Neural progenitor cell (in vitro differentiated cells): ENCODE measurements around the gene PRPH. TPM values are rescaled to one million over a fixed set of nuclear protein-coding genes. Genes with fewer than 3 reads are reported as not detected.

Source experiments
- DNase-seq: peaks from one replicate; pipeline ENCODE4 v3.0.0-alpha.2; 2016; ENCODE audit warnings: low spot score
- H2AFZ ChIP-seq: fragments of 200-600 bp; sonication (generic); replicated peaks from 2 replicates; pipeline ENCODE4 v1.6.1; 2016; ENCODE audit warnings: antibody characterized with exemption
- H3F3A ChIP-seq: fragments of 200-600 bp; sonication (generic); 2 replicates; pipeline ENCODE4 v1.6.1; 2016; ENCODE audit warnings: antibody characterized with exemption, low read depth
- H3K27ac ChIP-seq: fragments of 200-600 bp; sonication (generic); 2 replicates; pipeline ENCODE4 v1.5.1; 2016; ENCODE audit warnings: mild to moderate bottlenecking
- H3K27me3 ChIP-seq: fragments of 200-600 bp; sonication (generic); 2 replicates; pipeline ENCODE4 v1.6.1; 2016; ENCODE audit warnings: mild to moderate bottlenecking, moderate library complexity
- H3K36me3 ChIP-seq: fragments of 200-600 bp; sonication (generic); 2 replicates; pipeline ENCODE4 v1.5.1; 2016
- H3K4me1 ChIP-seq: fragments of 200-600 bp; sonication (generic); 2 replicates; pipeline ENCODE4 v1.6.1; 2016; ENCODE audit warnings: mixed run types
- H3K4me2 ChIP-seq: fragments of 200-600 bp; sonication (generic); 2 replicates; pipeline ENCODE4 v1.6.1; 2016
- H3K4me3 ChIP-seq: fragments of 200-600 bp; sonication (generic); 2 replicates; pipeline ENCODE4 v1.5.1; 2016
- H3K79me2 ChIP-seq: fragments of 200-600 bp; sonication (generic); 2 replicates; pipeline ENCODE4 v1.6.1; 2016; ENCODE audit warnings: low read depth
- H3K9ac ChIP-seq: fragments of 200-600 bp; sonication (generic); 2 replicates; pipeline ENCODE4 v1.6.1; 2016
- H3K9me3 ChIP-seq: fragments of 200-600 bp; sonication (generic); 2 replicates; pipeline ENCODE4 v1.5.1; 2016; ENCODE audit warnings: low read depth
- H4K20me1 ChIP-seq: fragments of 200-600 bp; sonication (generic); 2 replicates; pipeline ENCODE4 v1.6.1; 2016; ENCODE audit warnings: low read depth
- H3K27ac Mint-ChIP-seq: 3 replicates; pipeline ENCODE4 v1.8.0; 2021; ENCODE audit warnings: mixed read lengths
- H3K27me3 Mint-ChIP-seq: 2 replicates; pipeline ENCODE4 v1.8.0; 2022; ENCODE audit warnings: low read depth, mild to moderate bottlenecking, inconsistent platforms, moderate library complexity, mixed read lengths; ENCODE audit not compliant: insufficient read depth
- H3K36me3 Mint-ChIP-seq: 3 replicates; pipeline ENCODE4 v1.8.0; 2021; ENCODE audit warnings: mixed read lengths
- H3K4me1 Mint-ChIP-seq: 3 replicates; pipeline ENCODE4 v1.8.0; 2021; ENCODE audit warnings: mixed read lengths
- H3K4me3 Mint-ChIP-seq: 3 replicates; pipeline ENCODE4 v1.8.0; 2021; ENCODE audit warnings: mild to moderate bottlenecking, moderate library complexity, mixed read lengths
- H3K9me3 Mint-ChIP-seq: 3 replicates; pipeline ENCODE4 v1.8.0; 2020; ENCODE audit warnings: mixed read lengths
- EZH2 ChIP-seq: fragments of 200-600 bp; sonication (generic); IDR thresholded peaks from 2 replicates; pipeline ENCODE4 v1.6.1; 2017; ENCODE audit warnings: antibody characterized with exemption, mild to moderate bottlenecking, moderate library complexity
- EZH2phosphoT487 ChIP-seq: fragments of 200-600 bp; sonication (generic); IDR thresholded peaks from 2 replicates; pipeline ENCODE4 v1.6.1; 2017; ENCODE audit warnings: antibody characterized with exemption
- total RNA-seq: library from RNA; depleted of rRNA; stranded (reverse); fragments of >200 nt; gene quantifications from 2 replicates; pipeline ENCODE4 v1.2.3, GENCODE V29; 2015; ENCODE audit warnings: low replicate concordance
- TF ChIP-seq, protein P1 (sequence below): fragments of 200-600 bp; sonication (generic); IDR thresholded peaks from 2 replicates; pipeline ENCODE4 v1.5.1; 2017; ENCODE audit warnings: antibody characterized with exemption, mild to moderate bottlenecking

PRPH gene
- total RNA-seq, 1 donor from 2014 or later = not detected

DNA sequence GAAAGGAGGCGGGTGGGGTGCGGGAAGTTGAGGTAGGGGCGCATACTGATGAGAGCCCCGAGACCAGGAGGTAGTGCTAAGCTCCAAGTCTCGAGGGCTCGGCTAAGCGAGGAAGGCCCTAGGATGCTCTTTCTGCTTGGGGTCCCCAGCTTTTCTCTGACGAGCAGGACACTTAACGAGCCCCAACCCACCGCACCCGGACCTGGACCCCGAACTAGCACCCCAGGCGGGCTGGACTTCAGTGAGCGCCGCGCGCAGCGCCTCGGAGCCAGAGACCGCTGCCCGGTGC lies 46.8 kb downstream of the PRPH start:
- peaks cover 55% of the 10 kb centered on the region for H3K4me1 Mint-ChIP-seq
- peaks cover 47% of the 10 kb centered on the region for H3F3A ChIP-seq
- no peak overlapping the region for H3K9ac ChIP-seq
- TF ChIP-seq, protein P1, sequence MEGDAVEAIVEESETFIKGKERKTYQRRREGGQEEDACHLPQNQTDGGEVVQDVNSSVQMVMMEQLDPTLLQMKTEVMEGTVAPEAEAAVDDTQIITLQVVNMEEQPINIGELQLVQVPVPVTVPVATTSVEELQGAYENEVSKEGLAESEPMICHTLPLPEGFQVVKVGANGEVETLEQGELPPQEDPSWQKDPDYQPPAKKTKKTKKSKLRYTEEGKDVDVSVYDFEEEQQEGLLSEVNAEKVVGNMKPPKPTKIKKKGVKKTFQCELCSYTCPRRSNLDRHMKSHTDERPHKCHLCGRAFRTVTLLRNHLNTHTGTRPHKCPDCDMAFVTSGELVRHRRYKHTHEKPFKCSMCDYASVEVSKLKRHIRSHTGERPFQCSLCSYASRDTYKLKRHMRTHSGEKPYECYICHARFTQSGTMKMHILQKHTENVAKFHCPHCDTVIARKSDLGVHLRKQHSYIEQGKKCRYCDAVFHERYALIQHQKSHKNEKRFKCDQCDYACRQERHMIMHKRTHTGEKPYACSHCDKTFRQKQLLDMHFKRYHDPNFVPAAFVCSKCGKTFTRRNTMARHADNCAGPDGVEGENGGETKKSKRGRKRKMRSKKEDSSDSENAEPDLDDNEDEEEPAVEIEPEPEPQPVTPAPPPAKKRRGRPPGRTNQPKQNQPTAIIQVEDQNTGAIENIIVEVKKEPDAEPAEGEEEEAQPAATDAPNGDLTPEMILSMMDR = no peak
- no peak for TF ChIP-seq EZH2phosphoT487
- TF ChIP-seq EZH2 = no peak
- H3K9me3 Mint-ChIP-seq = peaks cover 2% of the 10 kb centered on the region
- no peak for DNase-seq
- H3K36me3 ChIP-seq = no peaks in the 10 kb centered on the region
- H2AFZ ChIP-seq = peak overlapping the region; percentile 90
- peaks cover 53% of the 10 kb centered on the region for H3K4me1 ChIP-seq
- no peak overlapping the region for H3K27ac Mint-ChIP-seq
- peaks cover 32% of the 10 kb centered on the region for H4K20me1 ChIP-seq
- peaks cover 100% of the 10 kb centered on the region for H3K27me3 ChIP-seq
- no peaks in the 10 kb centered on the region for H3K36me3 Mint-ChIP-seq
- peaks cover 82% of the 10 kb centered on the region for H3K27me3 Mint-ChIP-seq
- no peaks in the 10 kb centered on the region for H3K79me2 ChIP-seq
- H3K4me3 Mint-ChIP-seq = peak overlapping the region; percentile 78
- H3K4me2 ChIP-seq = peak overlapping the region; percentile 91
- no peaks in the 10 kb centered on the region for H3K9me3 ChIP-seq
- H3K27ac ChIP-seq = no peak overlapping the region
- peak overlapping the region; percentile 65 for H3K4me3 ChIP-seq

DNA sequence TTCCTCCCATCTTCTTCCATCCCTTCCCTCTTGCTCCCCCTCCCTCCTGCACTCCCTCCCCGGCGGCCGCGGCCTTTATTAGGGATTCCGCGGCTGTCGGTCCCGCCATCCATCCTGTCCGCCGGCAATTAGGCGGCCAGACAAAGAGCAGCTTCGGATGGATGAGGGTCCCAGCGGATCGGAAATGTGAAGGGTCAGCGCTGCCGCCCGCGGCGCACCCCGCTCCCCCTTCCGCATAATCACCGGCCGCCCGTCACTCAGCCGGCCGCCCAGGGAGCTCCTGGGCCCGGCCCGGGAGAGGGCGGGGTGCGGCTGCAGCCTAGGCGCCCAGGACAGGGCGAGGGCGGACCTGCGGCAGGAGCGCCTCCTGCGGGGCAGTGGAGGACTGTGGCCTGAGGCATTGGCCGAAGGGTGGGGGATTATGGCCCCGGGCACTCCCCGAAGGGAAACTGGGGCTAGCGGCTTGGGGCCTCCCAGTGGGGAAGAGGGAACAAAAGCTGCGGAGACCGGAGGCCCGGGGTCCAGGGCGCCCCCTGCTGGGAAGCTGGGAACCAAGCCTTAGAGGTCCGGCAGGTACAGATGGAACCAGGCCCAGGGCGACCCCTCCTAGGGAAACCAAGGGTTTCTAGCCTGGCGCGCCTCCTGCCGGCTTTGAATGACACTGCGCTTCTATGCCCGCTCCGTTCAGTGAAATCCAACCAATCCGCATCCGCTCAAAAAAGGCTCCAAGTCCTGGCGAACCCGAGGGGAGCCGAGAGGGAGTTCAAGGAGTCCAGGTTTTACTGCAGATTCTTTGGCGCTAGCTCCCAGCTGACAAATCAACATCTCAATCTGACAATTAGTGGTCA lies 47.3 kb downstream of the PRPH start:
- H3K36me3 ChIP-seq = no peaks in the 10 kb centered on the region
- Mint-ChIP-seq H3K9me3 (peaks cover 2% of the 10 kb centered on the region), H3K27me3 (peaks cover 82% of the 10 kb centered on the region), H3K36me3 (no peaks in the 10 kb centered on the region), H3K4me3 (peak overlapping the region; percentile 83), H3K4me1 (peaks cover 59% of the 10 kb centered on the region), H3K27ac (no peak overlapping the region)
- H3K9me3 ChIP-seq = no peaks in the 10 kb centered on the region
- H3K79me2 ChIP-seq = no peaks in the 10 kb centered on the region
- peaks cover 57% of the 10 kb centered on the region for H3K4me1 ChIP-seq
- peaks cover 38% of the 10 kb centered on the region for H4K20me1 ChIP-seq
- TF ChIP-seq, protein P1 = peak; percentile 96
- TF ChIP-seq EZH2phosphoT487 (peak; percentile 20), EZH2 (peak; percentile 72)
- peaks cover 100% of the 10 kb centered on the region for H3K27me3 ChIP-seq
- H3K9ac ChIP-seq = no peak overlapping the region
- peak overlapping the region; percentile 65 for H3K4me3 ChIP-seq
- peak; percentile 97 for DNase-seq
- H3K4me2 ChIP-seq = peak overlapping the region; percentile 91
- H2AFZ ChIP-seq = peak overlapping the region; percentile 90
- H3K27ac ChIP-seq = no peak overlapping the region
- peaks cover 53% of the 10 kb centered on the region for H3F3A ChIP-seq

DNA sequence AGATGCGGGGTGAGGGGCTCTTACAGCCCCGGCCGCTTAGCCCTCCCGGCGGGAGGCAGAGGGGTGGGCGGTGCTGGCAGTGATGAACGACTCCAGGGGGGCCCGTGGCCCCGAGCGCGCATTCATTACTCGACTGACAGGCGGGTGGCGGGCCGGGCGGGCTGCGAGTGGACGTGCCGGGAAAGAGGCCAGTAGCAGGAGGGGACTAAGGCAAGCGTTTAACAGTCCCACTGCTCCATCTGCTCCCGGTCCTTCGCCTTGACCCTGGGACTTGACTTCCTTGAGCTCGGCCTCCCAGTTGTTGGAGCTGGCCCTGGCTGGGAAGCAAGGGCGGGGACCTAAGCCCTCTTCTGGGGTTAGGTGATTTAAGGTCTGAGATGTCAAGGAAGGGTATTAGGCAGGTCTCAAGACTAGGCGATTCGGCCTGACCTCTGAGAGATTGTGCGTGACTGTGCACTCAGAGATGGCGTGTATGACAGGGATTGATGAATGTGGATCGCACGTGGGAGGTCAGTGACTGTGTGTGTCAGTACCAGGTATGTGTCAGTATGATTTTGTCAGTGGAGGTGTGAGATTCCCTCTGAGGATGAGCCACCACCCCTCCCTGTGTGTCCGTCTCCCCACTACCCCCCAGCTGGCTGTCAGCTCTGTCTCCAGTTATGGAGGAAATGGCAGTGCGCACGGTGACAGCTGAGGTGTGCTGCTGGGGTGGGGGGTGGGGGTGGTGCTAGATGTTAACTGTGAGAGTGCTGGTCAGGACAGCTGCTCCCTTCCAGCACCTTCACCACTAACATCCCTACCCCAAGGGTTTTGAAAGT lies 48.2 kb downstream of the PRPH start:
- Histone ChIP-seq H3K36me3 (no peaks in the 10 kb centered on the region), H3K27ac (no peak overlapping the region), H3K4me1 (peaks cover 57% of the 10 kb centered on the region), H3F3A (peaks cover 55% of the 10 kb centered on the region), H3K9me3 (no peaks in the 10 kb centered on the region), H3K9ac (no peak overlapping the region), H3K79me2 (no peaks in the 10 kb centered on the region), H3K4me2 (peak overlapping the region; percentile 91), H3K4me3 (peak overlapping the region; percentile 65), H4K20me1 (peaks cover 41% of the 10 kb centered on the region), H2AFZ (no peak overlapping the region), H3K27me3 (peaks cover 100% of the 10 kb centered on the region)
- DNase-seq = no peak
- Mint-ChIP-seq H3K9me3 (peaks cover 2% of the 10 kb centered on the region), H3K36me3 (no peaks in the 10 kb centered on the region), H3K27me3 (peaks cover 81% of the 10 kb centered on the region), H3K27ac (no peak overlapping the region), H3K4me3 (peak overlapping the region; percentile 83), H3K4me1 (peaks cover 53% of the 10 kb centered on the region)
- TF ChIP-seq, protein P1 = no peak
- TF ChIP-seq EZH2 = no peak
- TF ChIP-seq EZH2phosphoT487 = peak; percentile 15
